LNCaP clone FGC (cell line): ENCODE data around the gene S100B.

ENCODE experiments used
- DNase-seq: peaks from one replicate; pipeline ENCODE4 v3.0.0-alpha.2; 2011; ENCODE audit warnings: low read depth
- H3K4me3 ChIP-seq: 2 replicates; pipeline ENCODE4 v1.5.1; 2011; ENCODE audit warnings: mild to moderate bottlenecking, low read depth, low read length, control low read depth
- TF ChIP-seq, protein P1 (sequence below): IDR thresholded peaks from 2 replicates; pipeline ENCODE4 v1.5.1; 2012; ENCODE audit warnings: mild to moderate bottlenecking; ENCODE audit not compliant: control insufficient read depth, insufficient read depth; ENCODE audit errors: extremely low read depth

Gene S100B

DNA sequence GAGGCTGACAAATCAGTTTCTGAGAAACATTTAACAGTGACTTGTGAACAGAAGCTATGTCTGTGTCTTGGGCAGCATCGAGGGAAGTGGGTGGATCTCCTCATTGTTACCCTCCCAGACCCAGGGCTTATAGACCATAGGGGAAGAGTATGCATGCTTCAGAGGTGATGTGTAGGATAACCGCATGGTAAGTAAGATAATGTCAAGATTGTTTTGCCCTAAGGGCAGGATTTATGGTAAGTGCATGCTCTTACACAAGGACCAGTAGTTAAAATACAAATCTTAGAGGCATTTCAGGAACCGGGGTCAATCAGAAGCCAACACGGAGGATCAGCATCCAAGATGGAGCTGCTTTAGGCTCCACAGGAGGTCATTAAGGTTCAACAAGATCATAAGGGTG is 22.8 kb upstream of the S100B start:
- DNase-seq, result no peak
- no peak overlapping the region for H3K4me3 ChIP-seq
- TF ChIP-seq, protein P1, sequence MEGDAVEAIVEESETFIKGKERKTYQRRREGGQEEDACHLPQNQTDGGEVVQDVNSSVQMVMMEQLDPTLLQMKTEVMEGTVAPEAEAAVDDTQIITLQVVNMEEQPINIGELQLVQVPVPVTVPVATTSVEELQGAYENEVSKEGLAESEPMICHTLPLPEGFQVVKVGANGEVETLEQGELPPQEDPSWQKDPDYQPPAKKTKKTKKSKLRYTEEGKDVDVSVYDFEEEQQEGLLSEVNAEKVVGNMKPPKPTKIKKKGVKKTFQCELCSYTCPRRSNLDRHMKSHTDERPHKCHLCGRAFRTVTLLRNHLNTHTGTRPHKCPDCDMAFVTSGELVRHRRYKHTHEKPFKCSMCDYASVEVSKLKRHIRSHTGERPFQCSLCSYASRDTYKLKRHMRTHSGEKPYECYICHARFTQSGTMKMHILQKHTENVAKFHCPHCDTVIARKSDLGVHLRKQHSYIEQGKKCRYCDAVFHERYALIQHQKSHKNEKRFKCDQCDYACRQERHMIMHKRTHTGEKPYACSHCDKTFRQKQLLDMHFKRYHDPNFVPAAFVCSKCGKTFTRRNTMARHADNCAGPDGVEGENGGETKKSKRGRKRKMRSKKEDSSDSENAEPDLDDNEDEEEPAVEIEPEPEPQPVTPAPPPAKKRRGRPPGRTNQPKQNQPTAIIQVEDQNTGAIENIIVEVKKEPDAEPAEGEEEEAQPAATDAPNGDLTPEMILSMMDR, result no peak

DNA sequence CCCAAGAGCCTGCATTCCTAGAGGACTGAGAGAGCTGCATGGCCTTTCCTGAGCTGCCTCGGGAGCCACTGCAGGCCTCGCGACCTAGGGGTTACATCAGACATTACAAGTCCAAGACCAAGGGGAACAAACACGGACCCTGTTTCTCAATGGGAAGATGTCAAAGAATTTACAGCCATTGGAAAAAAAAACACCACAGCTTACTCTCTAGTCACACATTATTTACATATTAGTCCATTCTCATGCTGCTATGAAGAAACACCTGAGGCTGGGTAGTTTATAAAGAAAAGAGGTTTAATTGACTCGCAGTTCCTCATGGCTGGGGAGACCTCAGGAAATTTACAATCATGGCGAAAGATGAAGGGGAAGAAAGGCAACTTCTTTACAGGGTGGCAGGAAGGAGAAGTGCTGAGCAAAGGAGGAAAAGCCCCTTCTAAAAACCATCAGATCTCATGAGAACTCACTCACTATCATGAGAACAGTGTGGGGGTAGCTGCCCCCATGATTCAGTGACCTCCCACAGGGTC is 22.2 kb upstream of the S100B start:
- no peak for DNase-seq
- TF ChIP-seq, protein P1, result no peak
- H3K4me3 ChIP-seq, result no peak overlapping the region

DNA sequence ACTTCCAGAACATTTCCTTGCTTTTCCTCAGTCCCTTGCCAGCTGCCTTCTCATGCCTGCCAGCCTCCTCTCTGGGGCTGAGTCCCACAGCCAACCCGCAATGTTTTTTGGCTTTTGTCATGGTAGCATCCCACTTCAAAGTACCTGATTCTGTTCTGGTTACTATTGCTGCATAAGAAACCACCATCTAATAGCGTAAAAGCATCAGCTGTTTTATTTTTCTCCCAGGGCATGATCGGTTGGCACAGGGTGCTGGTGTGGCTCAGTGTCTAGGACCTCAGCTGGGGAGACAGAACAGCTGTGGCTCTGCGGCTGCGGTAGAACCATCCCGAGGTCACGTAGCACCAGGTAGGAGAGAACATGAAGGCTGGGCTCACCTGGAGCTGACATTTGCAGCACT is 21.7 kb upstream of the S100B start:
- DNase-seq, result no peak
- TF ChIP-seq, protein P1, result no peak
- no peak overlapping the region for H3K4me3 ChIP-seq

DNA sequence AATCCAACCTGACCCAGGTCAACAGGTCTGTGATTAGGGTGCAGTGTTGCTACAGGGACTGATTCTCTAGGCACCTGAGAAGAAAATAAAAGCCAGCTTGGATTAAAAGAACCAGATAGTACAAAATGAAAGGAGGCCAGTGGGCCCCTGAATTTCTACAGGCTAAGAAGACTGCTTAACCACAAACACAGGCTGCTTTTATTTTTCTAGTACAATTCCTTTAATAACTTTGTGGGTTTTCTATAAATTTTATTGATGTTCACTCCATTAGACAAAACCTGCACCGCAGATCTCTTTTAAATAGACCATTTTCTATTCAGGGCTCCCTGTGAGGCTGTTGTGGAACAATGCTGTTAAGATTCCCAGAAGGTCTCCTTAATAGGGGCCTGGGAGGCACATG is 20.9 kb upstream of the S100B start:
- H3K4me3 ChIP-seq, result no peak overlapping the region
- DNase-seq, result no peak
- TF ChIP-seq, protein P1, result no peak

DNA sequence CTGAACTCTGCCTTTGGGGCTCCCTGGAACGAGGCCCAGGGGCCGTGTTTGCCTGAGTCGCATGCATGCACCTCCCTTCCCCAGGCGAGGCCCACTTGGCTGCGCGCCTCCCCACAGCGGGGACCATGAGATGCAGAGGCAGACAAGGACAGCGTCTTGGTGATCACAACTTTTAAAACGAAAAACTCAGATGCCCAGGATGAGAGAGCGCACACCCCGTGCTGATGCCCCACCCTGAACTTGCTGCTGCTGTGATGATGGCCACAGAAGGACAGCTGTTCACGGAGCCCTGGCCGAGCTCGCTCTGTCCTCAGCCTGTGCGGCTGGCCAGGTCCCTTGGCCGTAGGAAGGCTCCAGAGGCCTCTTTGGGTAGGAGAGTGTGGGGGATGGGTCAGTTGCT is 19.2 kb upstream of the S100B start:
- TF ChIP-seq, protein P1, result no peak
- no peak overlapping the region for H3K4me3 ChIP-seq
- DNase-seq, result no peak

DNA sequence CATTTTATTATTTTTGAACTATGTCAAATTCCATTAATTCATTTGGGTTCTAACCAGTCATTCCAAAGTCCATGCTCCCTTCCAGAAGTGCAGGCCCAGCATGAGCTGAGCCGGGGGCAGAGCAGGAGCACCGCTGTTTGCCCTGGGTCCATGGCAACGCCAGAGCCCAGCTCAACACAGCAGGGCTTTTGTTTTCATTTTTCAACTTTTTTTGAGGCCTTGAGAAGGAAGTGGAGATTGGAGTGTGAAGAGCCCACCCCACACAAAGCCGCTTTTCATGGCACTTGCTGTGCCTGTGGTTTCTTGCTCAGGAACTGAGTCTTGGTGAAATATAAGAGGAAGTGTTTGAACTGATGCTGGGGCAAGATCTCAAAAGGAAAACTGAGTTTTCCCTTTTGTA is 17.3 kb upstream of the S100B start:
- DNase-seq, result no peak
- TF ChIP-seq, protein P1, result no peak
- no peak overlapping the region for H3K4me3 ChIP-seq

DNA sequence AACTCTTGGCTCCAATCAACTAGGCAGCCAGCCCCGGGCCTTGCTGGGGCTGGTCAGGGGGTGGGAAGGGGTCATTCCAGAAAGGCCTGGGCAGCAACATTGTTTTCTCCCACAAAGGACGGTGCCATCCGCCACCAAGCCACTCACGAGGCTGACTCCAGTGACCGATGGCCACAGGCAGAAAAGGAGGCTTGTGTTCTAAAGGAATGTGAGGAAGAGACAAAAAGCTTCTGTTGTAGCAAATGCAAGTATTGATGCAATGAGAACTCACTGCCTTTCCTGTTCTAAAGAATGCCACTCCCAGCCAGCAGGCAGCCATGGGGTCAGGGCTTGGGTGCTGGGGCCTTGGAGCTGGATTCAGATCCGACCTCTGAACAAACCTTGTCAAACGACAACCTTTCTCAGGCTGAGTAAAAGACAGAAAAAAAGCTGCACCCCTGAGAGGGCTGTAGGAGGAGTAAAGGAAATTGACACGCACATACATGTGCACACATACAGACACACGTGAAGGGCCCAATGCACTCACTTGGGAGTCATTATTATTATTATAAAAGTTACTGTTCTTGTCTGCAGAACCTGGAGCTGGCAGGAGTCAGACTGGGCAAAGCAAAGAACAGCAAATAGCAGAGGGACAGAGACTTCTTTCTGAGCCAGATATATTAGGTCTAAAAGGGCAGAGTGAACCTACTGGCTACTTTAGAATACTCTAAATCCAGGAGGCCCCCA is 16.7 kb upstream of the S100B start:
- TF ChIP-seq, protein P1, result no peak
- H3K4me3 ChIP-seq, result no peak overlapping the region
- DNase-seq, result no peak
